HG03442 (cell line): ENCODE measurements around the gene ESYT3.

Source experiments
- ATAC-seq: cut with Tn5 transposase; IDR thresholded peaks from one replicate; pipeline ENCODE4 v1.9.1; 2021; ENCODE audit warnings: mild to moderate bottlenecking, moderate library complexity; ENCODE audit not compliant: unreplicated experiment

The ESYT3 gene

GRCh38 chr3:138434276-138434874 is at the start of gene ESYT3:
ESYT3 (plus strand) TSS chr3:138434616; CDS start chr3:138434799, 183 bp downstream.
- ATAC-seq, result no peak

- no peak for ATAC-seq
These were observed 49.4 kb upstream of the ESYT3 start for GRCh38 chr3:138384976-138385375.

- ATAC-seq, result no peak
These were observed 45.2 kb upstream of the ESYT3 start for GRCh38 chr3:138389144-138389601.

GRCh38 chr3:138389841-138390581 is 44.4 kb upstream of the ESYT3 start:
- ATAC-seq, result no peak

GRCh38 chr3:138390582-138390932 is 43.9 kb upstream of the ESYT3 start:
- no peak for ATAC-seq

- ATAC-seq, result no peak
These were observed 40.3 kb upstream of the ESYT3 start for GRCh38 chr3:138394156-138394555.

- no peak for ATAC-seq
These were observed 39.7 kb upstream of the ESYT3 start for GRCh38 chr3:138394686-138395085.

- no peak for ATAC-seq
These were observed 38.3 kb upstream of the ESYT3 start for GRCh38 chr3:138395865-138396751.

GRCh38 chr3:138396752-138397410 is 37.5 kb upstream of the ESYT3 start:
- no peak for ATAC-seq

- no peak for ATAC-seq
These were observed 36.4 kb upstream of the ESYT3 start for GRCh38 chr3:138397983-138398382.

GRCh38 chr3:138398791-138399575 is 35.4 kb upstream of the ESYT3 start:
- ATAC-seq, result no peak

GRCh38 chr3:138399766-138400165 is 34.6 kb upstream of the ESYT3 start:
- ATAC-seq, result no peak

- ATAC-seq, result no peak
These were observed 33.8 kb upstream of the ESYT3 start for GRCh38 chr3:138400651-138401070.

- no peak for ATAC-seq
These were observed 32.6 kb upstream of the ESYT3 start for GRCh38 chr3:138401834-138402233.

- ATAC-seq, result no peak
These were observed 30.3 kb upstream of the ESYT3 start for GRCh38 chr3:138404121-138404520.

GRCh38 chr3:138405001-138405400 is 29.4 kb upstream of the ESYT3 start:
- no peak for ATAC-seq

- ATAC-seq, result no peak
These were observed 28.9 kb upstream of the ESYT3 start for GRCh38 chr3:138405486-138405885.

GRCh38 chr3:138406606-138407005 is 27.8 kb upstream of the ESYT3 start:
- no peak for ATAC-seq

GRCh38 chr3:138407236-138407907 is 27.0 kb upstream of the ESYT3 start:
- ATAC-seq, result no peak
